ENCODE data around the gene NTNG2.

DNA sequence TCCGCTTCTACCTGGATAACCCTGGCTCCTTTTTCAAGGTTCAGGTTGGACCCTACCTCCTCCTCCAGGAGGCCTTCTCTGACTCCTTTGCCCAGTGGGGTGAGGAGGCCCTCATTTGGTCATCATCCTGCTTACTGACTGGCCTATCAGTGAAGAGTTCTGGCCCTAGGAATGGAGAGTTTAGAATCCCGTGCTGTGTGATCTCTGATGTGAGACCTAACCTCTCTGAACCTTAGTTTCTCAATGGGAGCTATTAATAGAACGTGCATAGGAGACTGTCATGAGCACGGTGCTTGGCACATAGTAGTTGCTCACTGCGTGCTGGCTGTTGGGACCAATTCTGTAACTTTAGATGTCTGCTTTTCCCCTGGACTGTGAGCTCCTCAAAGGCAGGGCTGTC is 10.3 kb downstream of the NTNG2 start:
- TF ChIP-seq, protein P1, sequence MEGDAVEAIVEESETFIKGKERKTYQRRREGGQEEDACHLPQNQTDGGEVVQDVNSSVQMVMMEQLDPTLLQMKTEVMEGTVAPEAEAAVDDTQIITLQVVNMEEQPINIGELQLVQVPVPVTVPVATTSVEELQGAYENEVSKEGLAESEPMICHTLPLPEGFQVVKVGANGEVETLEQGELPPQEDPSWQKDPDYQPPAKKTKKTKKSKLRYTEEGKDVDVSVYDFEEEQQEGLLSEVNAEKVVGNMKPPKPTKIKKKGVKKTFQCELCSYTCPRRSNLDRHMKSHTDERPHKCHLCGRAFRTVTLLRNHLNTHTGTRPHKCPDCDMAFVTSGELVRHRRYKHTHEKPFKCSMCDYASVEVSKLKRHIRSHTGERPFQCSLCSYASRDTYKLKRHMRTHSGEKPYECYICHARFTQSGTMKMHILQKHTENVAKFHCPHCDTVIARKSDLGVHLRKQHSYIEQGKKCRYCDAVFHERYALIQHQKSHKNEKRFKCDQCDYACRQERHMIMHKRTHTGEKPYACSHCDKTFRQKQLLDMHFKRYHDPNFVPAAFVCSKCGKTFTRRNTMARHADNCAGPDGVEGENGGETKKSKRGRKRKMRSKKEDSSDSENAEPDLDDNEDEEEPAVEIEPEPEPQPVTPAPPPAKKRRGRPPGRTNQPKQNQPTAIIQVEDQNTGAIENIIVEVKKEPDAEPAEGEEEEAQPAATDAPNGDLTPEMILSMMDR (IDR thresholded peaks at IDR 0.05; ENCODE audit: poor library complexity, severe bottlenecking) = no peak
- TF ChIP-seq SMC3 (conservative IDR thresholded peaks at IDR 0.05; ENCODE audit: poor library complexity) = no peak

Data from neural cell (in vitro differentiated cells).